GM23338 (cell line): ENCODE data around the gene MTMR3. TPM values are rescaled to one million over a fixed set of nuclear protein-coding genes. Genes with fewer than 3 reads are reported as not detected.
A peak's percentile ranks its signal among the peaks of the same experiment; 100 is the strongest.

Experiments used
- ATAC-seq: fragments of 200-7000 bp; cut with Tn5 transposase; 3 replicates; pipeline ENCODE4 v1.9.1; 2020
- DNase-seq: peaks from one replicate; pipeline ENCODE4 v3.0.0-alpha.2; 2015; ENCODE audit warnings: low spot score
- H2AFZ ChIP-seq: fragments of 200-600 bp; sonication (generic); 2 replicates; pipeline ENCODE4 v1.8.0; 2016; ENCODE audit warnings: antibody characterized with exemption, mild to moderate bottlenecking, moderate library complexity
- H3F3A ChIP-seq: fragments of 200-600 bp; sonication (generic); replicated peaks from 2 replicates; pipeline ENCODE4 v1.8.0; 2017; ENCODE audit warnings: antibody characterized with exemption, mixed run types, low read depth
- H3K27ac ChIP-seq: fragments of 200-600 bp; sonication (generic); 2 replicates; pipeline ENCODE4 v1.6.1; 2016; ENCODE audit warnings: low read depth
- H3K27me3 ChIP-seq: fragments of 200-600 bp; sonication (generic); 2 replicates; pipeline ENCODE4 v1.8.0; 2016; ENCODE audit warnings: mild to moderate bottlenecking, mixed run types, moderate library complexity; ENCODE audit not compliant: insufficient read depth
- H3K36me3 ChIP-seq: fragments of 200-600 bp; sonication (generic); 2 replicates; pipeline ENCODE4 v1.8.0; 2016; ENCODE audit warnings: mild to moderate bottlenecking; ENCODE audit not compliant: insufficient read depth
- H3K4me1 ChIP-seq: fragments of 200-600 bp; sonication (generic); 2 replicates; pipeline ENCODE4 v1.8.0; 2016; ENCODE audit warnings: mild to moderate bottlenecking, moderate library complexity; ENCODE audit not compliant: insufficient read depth
- H3K4me2 ChIP-seq: fragments of 200-600 bp; sonication (generic); 2 replicates; pipeline ENCODE4 v1.7.1; 2017; ENCODE audit warnings: mixed run types
- H3K4me3 ChIP-seq: fragments of 200-600 bp; sonication (generic); 2 replicates; pipeline ENCODE4 v1.6.1; 2016; ENCODE audit warnings: mixed run types
- H3K79me2 ChIP-seq: fragments of 200-600 bp; sonication (generic); replicated peaks from 2 replicates; pipeline ENCODE4 v1.8.0; 2017; ENCODE audit warnings: mild to moderate bottlenecking; ENCODE audit not compliant: insufficient read depth
- H3K9me2 ChIP-seq: fragments of 200-600 bp; sonication (generic); 2 replicates; pipeline ENCODE4 v1.8.0; 2017; ENCODE audit not compliant: insufficient read depth
- H4K20me1 ChIP-seq: fragments of 200-600 bp; sonication (generic); replicated peaks from 2 replicates; pipeline ENCODE4 v1.8.0; 2017; ENCODE audit warnings: mild to moderate bottlenecking; ENCODE audit not compliant: insufficient read depth
- H3K27ac Mint-ChIP-seq: 2 replicates; pipeline ENCODE4 v1.8.0; 2020; ENCODE audit warnings: inconsistent platforms, mild to moderate bottlenecking, moderate library complexity, mixed read lengths
- H3K27me3 Mint-ChIP-seq: 3 replicates; pipeline ENCODE4 v1.8.0; 2022; ENCODE audit warnings: low read depth, mild to moderate bottlenecking, moderate library complexity, mixed read lengths, inconsistent platforms; ENCODE audit not compliant: insufficient read depth, poor library complexity
- H3K36me3 Mint-ChIP-seq: 3 replicates; pipeline ENCODE4 v1.8.0; 2021; ENCODE audit warnings: low read depth, mild to moderate bottlenecking, inconsistent platforms, moderate library complexity, mixed read lengths
- H3K4me1 Mint-ChIP-seq: 3 replicates; pipeline ENCODE4 v1.8.0; 2020; ENCODE audit warnings: mild to moderate bottlenecking, inconsistent platforms, mixed read lengths
- H3K4me3 Mint-ChIP-seq: 3 replicates; pipeline ENCODE4 v1.8.0; 2021; ENCODE audit warnings: moderate library complexity, mild to moderate bottlenecking, inconsistent platforms, mixed read lengths
- H3K9me3 Mint-ChIP-seq: 3 replicates; pipeline ENCODE4 v1.8.0; 2020; ENCODE audit warnings: moderate library complexity, mild to moderate bottlenecking, inconsistent platforms, mixed read lengths
- CREB1 ChIP-seq: fragments of 250-450 bp; sonication (Bioruptor Pico); IDR thresholded peaks from 2 replicates; pipeline ENCODE4 v1.5.0; 2020; ENCODE audit warnings: low read depth, mild to moderate bottlenecking, moderate library complexity
- EZH2phosphoT487 ChIP-seq: fragments of 200-600 bp; sonication (generic); IDR thresholded peaks from one replicate; pipeline ENCODE4 v1.8.1; 2018; ENCODE audit warnings: antibody characterized with exemption; ENCODE audit not compliant: unreplicated experiment
- JUNB ChIP-seq: IDR thresholded peaks from one replicate; pipeline ENCODE4 v1.6.1; 2016; ENCODE audit warnings: antibody characterized with exemption; ENCODE audit not compliant: unreplicated experiment
- NANOG ChIP-seq: IDR thresholded peaks from 2 replicates; pipeline ENCODE4 v1.6.1; 2016; ENCODE audit warnings: antibody characterized with exemption, borderline replicate concordance
- POLR2AphosphoS5 ChIP-seq: IDR thresholded peaks from 2 replicates; pipeline ENCODE4 v1.6.1; 2016; ENCODE audit warnings: antibody characterized with exemption, low read depth
- ZNF114 ChIP-seq: fragments of 250-450 bp; sonication (Bioruptor Pico); IDR thresholded peaks from 2 replicates; pipeline ENCODE4 v1.5.0; 2020; ENCODE audit warnings: mild to moderate bottlenecking, moderate library complexity
- ZNF462 ChIP-seq: fragments of 250-450 bp; sonication (Bioruptor Pico); IDR thresholded peaks from 2 replicates; pipeline ENCODE4 v1.5.0; 2020; ENCODE audit warnings: mild to moderate bottlenecking, moderate library complexity
- polyA plus RNA-seq: library from polyadenylated mRNA; unstranded; fragments of >200 nt; fragmentation: Nextera tagmentation; extraction: Ambion mirVana; gene quantifications from 2 replicates; pipeline ENCODE4 v1.2.1, GENCODE V29; 2016
- total RNA-seq: library from RNA; depleted of rRNA; stranded (reverse); fragments of >200 nt; shearing (Covaris generic); gene quantifications from 2 replicates; pipeline ENCODE4 v1.2.3, GENCODE V29; 2014
- TF ChIP-seq, protein P1 (sequence below), 2 experiments: fragments of 200-600 bp in 1 of 2; sonication (generic) in 1 of 2; conservative IDR thresholded peaks; 2 replicates each; pipeline versions ENCODE4 v1.5.1 to v1.6.1; 2016 to 2017; ENCODE audit warnings: antibody characterized with exemption in 2 of 2, low read depth in 2 of 2, mild to moderate bottlenecking in 2 of 2, moderate library complexity in 1 of 2

Gene MTMR3
- total and polyA plus RNA-seq, 2 experiments from 2014 or later = 5.2 to 27.4 TPM

GRCh38 chr22:30005213-30005857, 122.4 kb downstream of the MTMR3 start:
- peaks cover 14% of the 10 kb centered on the region for H3K4me1 Mint-ChIP-seq
- H3K9me3 Mint-ChIP-seq = no peaks in the 10 kb centered on the region
- H3K27ac Mint-ChIP-seq = no peak overlapping the region
- peak; percentile 89 for ATAC-seq
- TF ChIP-seq, protein P1, sequence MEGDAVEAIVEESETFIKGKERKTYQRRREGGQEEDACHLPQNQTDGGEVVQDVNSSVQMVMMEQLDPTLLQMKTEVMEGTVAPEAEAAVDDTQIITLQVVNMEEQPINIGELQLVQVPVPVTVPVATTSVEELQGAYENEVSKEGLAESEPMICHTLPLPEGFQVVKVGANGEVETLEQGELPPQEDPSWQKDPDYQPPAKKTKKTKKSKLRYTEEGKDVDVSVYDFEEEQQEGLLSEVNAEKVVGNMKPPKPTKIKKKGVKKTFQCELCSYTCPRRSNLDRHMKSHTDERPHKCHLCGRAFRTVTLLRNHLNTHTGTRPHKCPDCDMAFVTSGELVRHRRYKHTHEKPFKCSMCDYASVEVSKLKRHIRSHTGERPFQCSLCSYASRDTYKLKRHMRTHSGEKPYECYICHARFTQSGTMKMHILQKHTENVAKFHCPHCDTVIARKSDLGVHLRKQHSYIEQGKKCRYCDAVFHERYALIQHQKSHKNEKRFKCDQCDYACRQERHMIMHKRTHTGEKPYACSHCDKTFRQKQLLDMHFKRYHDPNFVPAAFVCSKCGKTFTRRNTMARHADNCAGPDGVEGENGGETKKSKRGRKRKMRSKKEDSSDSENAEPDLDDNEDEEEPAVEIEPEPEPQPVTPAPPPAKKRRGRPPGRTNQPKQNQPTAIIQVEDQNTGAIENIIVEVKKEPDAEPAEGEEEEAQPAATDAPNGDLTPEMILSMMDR (conservative IDR thresholded peaks at IDR 0.05; ENCODE audit: low read depth in 2 of 2) = peak; percentile 94 to 100
- no peak for TF ChIP-seq ZNF114
- DNase-seq = peak; percentile 78
- H3F3A ChIP-seq = no peaks in the 10 kb centered on the region
- H3K36me3 ChIP-seq = no peaks in the 10 kb centered on the region
- no peaks in the 10 kb centered on the region for H3K9me2 ChIP-seq
- no peaks in the 10 kb centered on the region for H4K20me1 ChIP-seq
- no peak overlapping the region for H3K4me3 Mint-ChIP-seq
- no peaks in the 10 kb centered on the region for H3K79me2 ChIP-seq
- no peak overlapping the region for H3K27ac ChIP-seq
- no peak overlapping the region for H3K4me3 ChIP-seq
- no peaks in the 10 kb centered on the region for H3K27me3 ChIP-seq
- no peak overlapping the region for H2AFZ ChIP-seq
- no peaks in the 10 kb centered on the region for H3K27me3 Mint-ChIP-seq
- H3K4me1 ChIP-seq = no peaks in the 10 kb centered on the region
- no peak overlapping the region for H3K4me2 ChIP-seq
- no peaks in the 10 kb centered on the region for H3K36me3 Mint-ChIP-seq

DNA sequence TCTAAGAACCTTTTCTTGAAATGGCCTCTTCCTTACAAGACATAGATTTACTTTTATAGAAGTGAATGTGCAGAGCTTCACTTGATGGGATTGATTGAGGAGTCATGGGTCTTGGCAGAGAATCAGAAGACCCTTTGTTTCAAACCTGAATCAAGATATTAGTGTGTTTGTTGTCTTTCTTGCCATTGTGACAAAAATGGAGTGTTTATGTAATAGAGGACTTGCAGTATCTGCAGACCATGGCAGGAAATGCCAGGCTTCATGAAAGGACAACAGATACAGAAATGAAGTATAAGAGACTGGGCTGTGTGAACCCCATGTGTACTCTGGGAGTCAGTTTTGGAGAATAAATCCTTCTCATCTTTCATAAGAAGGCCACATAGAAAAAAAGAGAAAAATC, 124.4 kb downstream of the MTMR3 start:
- Histone ChIP-seq H3K9me2 (no peaks in the 10 kb centered on the region), H4K20me1 (no peaks in the 10 kb centered on the region), H3K4me2 (no peak overlapping the region), H3K27ac (no peak overlapping the region), H3F3A (no peaks in the 10 kb centered on the region), H3K79me2 (no peaks in the 10 kb centered on the region), H3K4me3 (no peak overlapping the region), H3K36me3 (no peaks in the 10 kb centered on the region), H3K27me3 (no peaks in the 10 kb centered on the region), H3K4me1 (no peaks in the 10 kb centered on the region), H2AFZ (no peak overlapping the region)
- Mint-ChIP-seq H3K27me3 (no peaks in the 10 kb centered on the region), H3K4me1 (peaks cover 14% of the 10 kb centered on the region), H3K9me3 (no peaks in the 10 kb centered on the region), H3K36me3 (no peaks in the 10 kb centered on the region), H3K27ac (no peak overlapping the region), H3K4me3 (no peak overlapping the region)
- DNase-seq (no peak), ATAC-seq (no peak)
- no peak for TF ChIP-seq ZNF462 (CRISPR knock-in tag)
- TF ChIP-seq, protein P1 (conservative IDR thresholded peaks at IDR 0.05; ENCODE audit: low read depth in 2 of 2) = no peak
- no peak for TF ChIP-seq CREB1 (CRISPR knock-in tag)
- no peak for TF ChIP-seq POLR2AphosphoS5
- TF ChIP-seq ZNF114 = no peak
- TF ChIP-seq EZH2phosphoT487 = no peak
- TF ChIP-seq JUNB = no peak
- TF ChIP-seq NANOG = no peak
